Sciatic nerve (tissue), 2 donors: ENCODE data around the gene SRC. TPM values are rescaled to one million over a fixed set of nuclear protein-coding genes. Genes with fewer than 3 reads are reported as not detected.

Experiments used
- ATAC-seq: fragments of 200-7000 bp; cut with Tn5 transposase; one replicate; pipeline ENCODE4 v1.9.1; 2020; ENCODE audit warnings: mild to moderate bottlenecking, moderate library complexity
- DNase-seq: peaks from one replicate; pipeline ENCODE4 v3.0.0-alpha.2; 2020; ENCODE audit warnings: low spot score
- intact Hi-C: fragments of 100-400 bp; cut with DNase I; formaldehyde crosslinking; loops from one replicate; pipeline ENCODE4 v1.14.2; 2022
- total RNA-seq: library from RNA; stranded (reverse); fragmentation: NEBNext Ultra II Directional; extraction: Animal tissue kit (Norgen Biotek cat#: 25700); gene quantifications from one replicate; pipeline ENCODE4 v1.2.1, GENCODE V29; 2021
- donor health status: DM: no; HTN: no; CAD: no.
- donor health status: DM: no; HTN: no; CAD: no.

SRC gene
- total RNA-seq, 1 donor from 2014 or later, result 23.7 TPM

GRCh38 chr20:37397954-37398749, 52.2 kb downstream of the SRC start:
- ATAC-seq (no peak), DNase-seq (no peak)
- intact Hi-C loops, result no loop called here

- intact Hi-C loops, result no loop called here
- no peak for ATAC-seq
- DNase-seq, result peak; percentile 51
Measured at GRCh38 chr20:37398750-37399621, 53.0 kb downstream of the SRC start.

GRCh38 chr20:37401282-37401929, 55.5 kb downstream of the SRC start:
- ATAC-seq (no peak), DNase-seq (no peak)
- intact Hi-C loops, result no loop called here

GRCh38 chr20:37401930-37402675, 56.2 kb downstream of the SRC start:
- ATAC-seq (no peak), DNase-seq (no peak)
- intact Hi-C loops, result no loop called here

GRCh38 chr20:37403107-37404033, 57.4 kb downstream of the SRC start:
- no peak for DNase-seq
- intact Hi-C loops, result no loop called here
- ATAC-seq, result no peak

GRCh38 chr20:37404461-37404890, 58.5 kb downstream of the SRC start:
- DNase-seq, result no peak
- ATAC-seq, result peak; percentile 8
- intact Hi-C loops, result no loop called here

- DNase-seq, result no peak
- intact Hi-C loops, result no loop called here
- ATAC-seq, result no peak
Measured at GRCh38 chr20:37405351-37405897, 59.5 kb downstream of the SRC start.

- DNase-seq, result no peak
- intact Hi-C loops, result no loop called here
- ATAC-seq, result peak; percentile 67
Measured at GRCh38 chr20:37406010-37406998, 60.4 kb downstream of the SRC start.

- intact Hi-C loops, result no loop called here
- DNase-seq, result no peak
- no peak for ATAC-seq
Measured at GRCh38 chr20:37407019-37407566, 61.2 kb downstream of the SRC start.

GRCh38 chr20:37407573-37408002, 61.6 kb downstream of the SRC start:
- intact Hi-C loops, result no loop called here
- DNase-seq, result no peak

GRCh38 chr20:37408302-37409193, 62.6 kb downstream of the SRC start:
- ATAC-seq (no peak), DNase-seq (no peak)
- intact Hi-C loops, result no loop called here

More at GRCh38 chr20:37407573-37408002, 61.6 kb downstream of the SRC start:
- ATAC-seq, result no peak

- intact Hi-C loops, result no loop called here
Measured at GRCh38 chr20:37411408-37412219, 65.7 kb downstream of the SRC start.

GRCh38 chr20:37413023-37413334, 67.0 kb downstream of the SRC start:
- no peak for ATAC-seq
- intact Hi-C loops, result no loop called here
- no peak for DNase-seq

More at GRCh38 chr20:37411408-37412219, 65.7 kb downstream of the SRC start:
- DNase-seq (no peak), ATAC-seq (no peak)

GRCh38 chr20:37413379-37413778, 67.4 kb downstream of the SRC start:
- intact Hi-C loops, result no loop called here
- ATAC-seq, result no peak
- DNase-seq, result no peak
